HG03521 (cell line): ENCODE results near the gene ELAC1.
"Not testable (repeated sequence)": the region's sequence is repeated elsewhere in the genome, so short reads cannot be mapped to it uniquely, and the experiment has no call there.

Experiments used
- ATAC-seq: cut with Tn5 transposase; IDR thresholded peaks from one replicate; pipeline ENCODE4 v1.9.1; 2021; ENCODE audit warnings: mild to moderate bottlenecking, moderate library complexity; ENCODE audit not compliant: unreplicated experiment

ELAC1 gene

DNA sequence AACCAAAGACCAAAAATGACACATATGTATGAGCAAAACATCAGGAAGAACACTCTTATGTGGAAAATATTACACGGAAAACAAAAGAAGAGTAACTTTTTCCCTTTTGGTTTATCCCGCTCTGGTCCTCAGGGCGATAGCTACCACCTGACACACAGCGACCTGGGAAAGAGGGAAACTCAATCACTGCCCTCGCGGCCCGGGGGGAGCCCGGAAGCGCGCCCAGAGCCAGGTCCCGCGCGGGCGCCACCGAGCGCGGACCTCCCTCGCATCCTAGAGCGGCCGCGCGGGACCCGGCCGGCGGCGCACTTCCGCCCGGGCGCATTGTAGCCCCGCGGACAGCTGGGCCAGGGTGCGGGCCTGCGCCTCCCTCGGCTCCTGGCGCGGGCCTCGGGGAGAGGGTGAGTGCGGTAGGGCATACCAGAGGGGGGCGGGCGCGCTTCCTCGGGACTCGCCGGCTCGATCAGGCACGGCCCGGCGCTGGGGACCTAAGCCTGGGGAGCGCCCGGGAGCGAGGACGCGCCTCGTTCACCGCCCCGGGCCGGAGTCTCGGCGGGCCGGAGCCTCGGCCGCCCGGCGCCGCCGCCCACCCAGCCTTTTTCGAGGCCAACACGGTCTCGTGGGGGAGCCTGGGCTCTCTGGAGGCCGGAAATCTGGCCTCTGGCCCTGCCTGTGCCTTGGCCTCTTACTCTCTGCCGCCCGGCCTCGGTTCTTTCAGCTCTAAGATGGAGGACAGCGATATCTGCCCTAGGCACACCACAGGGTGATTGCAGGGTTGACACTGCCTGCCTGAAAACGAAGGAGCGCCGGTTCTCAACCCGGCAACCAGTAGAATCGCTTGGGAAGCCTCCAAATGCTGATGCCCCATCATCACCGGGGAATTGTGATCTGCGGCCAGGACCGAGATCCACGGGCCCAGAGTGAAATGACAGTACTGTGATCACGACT is at the start of gene ELAC1:
Gene ELAC1, plus strand, starts transcription at position 327 of the 948 bp plus-strand sequence. CDS start 6,365 bp downstream, outside the sequence.
- peak; percentile 96 for ATAC-seq

- ATAC-seq, result no peak
Measured at GRCh38 chr18:50918153-50918552, 49.7 kb upstream of the ELAC1 start.

- no peak for ATAC-seq
Measured at GRCh38 chr18:50924372-50924771, 43.5 kb upstream of the ELAC1 start.

DNA sequence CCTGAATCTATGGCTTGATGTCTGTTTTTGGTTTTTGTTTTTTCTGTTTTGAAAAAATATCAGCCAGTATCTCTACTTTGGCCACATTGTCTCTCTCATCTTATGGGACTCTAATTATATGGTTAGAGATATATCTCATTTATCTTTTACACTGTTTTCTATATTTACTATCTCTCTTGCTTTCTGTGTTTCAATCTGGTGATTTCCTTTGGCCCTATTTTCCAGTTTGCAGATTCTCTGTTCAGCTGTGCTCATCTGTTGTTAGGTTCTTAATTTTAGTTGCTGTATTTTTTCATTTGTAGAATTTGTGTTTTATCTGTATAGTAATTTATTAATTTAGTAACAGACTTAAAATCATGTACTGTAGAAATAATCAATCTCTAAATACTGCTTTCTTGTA is 41.3 kb upstream of the ELAC1 start:
- no peak for ATAC-seq

DNA sequence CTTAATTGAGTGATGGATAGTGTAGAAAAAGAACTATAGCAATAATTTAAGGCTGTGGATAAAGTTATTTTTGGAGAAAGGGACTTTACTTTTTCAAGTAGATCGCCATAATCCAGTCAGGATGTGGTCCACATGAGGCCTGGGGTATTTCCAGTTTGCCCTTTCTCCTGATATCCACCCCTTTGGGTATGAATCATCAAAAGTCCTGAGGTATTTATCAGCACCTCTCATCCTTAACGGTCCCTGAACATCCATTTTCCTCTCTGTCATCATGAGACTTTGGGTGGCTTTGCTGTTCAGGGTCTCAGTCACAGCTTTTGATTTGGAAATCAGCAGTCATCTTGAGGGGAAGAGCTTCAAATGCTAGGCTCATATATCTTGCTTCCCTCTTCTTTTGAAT is 39.3 kb upstream of the ELAC1 start:
- no peak for ATAC-seq

GRCh38 chr18:50933684-50934083 is 34.2 kb upstream of the ELAC1 start:
- no peak for ATAC-seq

DNA sequence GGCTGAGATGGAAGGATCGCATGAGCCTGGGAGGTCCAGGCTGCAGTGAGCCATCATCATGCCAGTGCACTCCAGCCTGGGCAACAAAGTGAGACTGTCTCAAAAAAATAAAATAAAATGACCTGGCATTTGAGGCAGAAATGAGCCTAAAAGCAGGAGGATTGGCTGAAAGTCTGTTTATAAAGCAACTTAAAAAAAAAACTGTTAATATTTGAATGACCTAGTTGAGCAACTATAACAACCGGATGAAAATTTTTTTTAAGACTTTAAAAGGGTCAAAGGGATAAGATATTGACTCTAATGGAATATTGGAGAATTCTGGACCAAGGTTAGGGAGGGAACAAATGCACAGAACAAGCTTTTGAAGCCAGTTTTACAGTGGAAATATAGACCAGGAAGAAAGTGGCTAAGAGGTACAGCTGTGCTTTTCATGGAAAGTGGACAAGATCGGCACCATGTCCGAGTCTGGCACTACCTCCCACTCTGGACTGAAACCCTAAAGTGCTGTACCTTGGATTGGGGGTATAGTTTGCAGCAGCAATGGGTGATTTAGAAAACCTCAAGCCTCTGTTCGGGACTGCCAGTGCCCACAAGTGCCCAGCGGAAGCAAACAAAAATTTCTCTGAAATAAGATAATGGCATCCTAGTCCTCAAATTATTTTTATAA is 33.2 kb upstream of the ELAC1 start:
- no peak for ATAC-seq

DNA sequence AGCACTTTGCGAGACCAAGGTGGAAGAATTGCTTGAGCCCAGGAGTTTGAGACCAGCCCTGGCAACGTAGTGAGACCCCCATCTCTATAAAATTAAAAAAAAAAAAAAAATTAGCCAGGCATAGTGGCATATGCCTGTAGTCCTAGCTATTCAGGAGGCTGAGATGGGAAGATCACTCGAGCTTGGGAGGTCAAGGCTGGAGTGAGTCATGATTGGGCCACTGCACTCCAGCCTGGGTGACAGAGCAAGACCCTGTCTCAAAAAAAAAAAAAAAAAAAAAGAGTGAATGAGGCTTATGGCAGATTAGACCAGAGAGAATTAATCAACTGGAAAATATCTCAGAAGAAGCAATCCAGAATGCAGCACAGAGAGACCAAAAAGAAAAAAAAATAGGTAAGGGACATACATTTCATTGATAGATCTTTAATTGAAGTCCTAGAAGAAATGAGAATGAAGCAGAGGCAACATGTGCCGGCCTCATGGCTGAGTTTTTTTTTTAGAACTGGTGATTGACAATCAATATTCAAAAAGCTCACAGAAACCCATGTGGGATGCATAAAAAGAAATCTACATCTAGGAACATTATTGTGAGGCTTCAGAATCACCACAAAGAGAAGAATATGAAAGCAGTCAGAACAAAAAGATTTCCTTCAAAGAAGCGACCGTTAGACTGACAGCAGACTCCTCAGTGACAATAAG is 32.2 kb upstream of the ELAC1 start:
- ATAC-seq, result no peak

DNA sequence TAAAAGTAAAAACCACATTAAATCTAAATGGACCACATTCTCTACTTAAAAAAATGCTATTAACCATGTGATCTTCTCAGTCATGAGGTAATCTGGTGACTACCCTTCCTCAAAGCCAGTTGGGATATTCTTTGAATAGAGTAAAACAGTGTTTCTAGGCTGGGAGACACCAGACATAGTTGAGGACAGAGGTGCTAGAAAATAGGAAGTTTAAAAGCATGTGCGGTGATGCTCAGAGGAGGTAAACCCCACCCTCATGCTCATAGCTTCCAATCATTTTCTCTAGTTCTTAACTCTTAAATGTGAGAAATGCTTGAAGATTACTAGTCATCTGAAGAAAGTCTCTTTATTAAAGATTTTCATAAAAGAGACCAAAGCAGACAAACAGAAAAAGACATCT is 30.7 kb upstream of the ELAC1 start:
- ATAC-seq, result no peak

DNA sequence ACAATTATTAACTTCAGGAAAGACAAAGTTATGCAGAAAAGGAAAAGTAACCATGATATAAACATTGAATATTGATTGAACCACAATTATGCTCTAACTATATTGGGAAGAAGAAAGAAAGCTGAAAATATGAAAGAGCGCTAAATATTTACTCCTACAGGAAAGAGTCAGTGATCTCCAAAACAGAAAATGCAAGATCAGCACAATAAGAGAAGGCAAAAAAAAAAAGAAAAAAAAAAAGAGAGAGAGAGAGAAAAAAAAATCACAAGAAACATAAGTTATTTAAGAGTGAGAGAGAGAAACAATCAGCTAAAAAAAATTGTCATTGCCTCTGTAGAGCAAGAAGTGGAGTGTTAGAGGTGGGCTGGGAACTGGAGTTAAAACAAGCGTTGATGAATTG is 28.9 kb upstream of the ELAC1 start:
- no peak for ATAC-seq

DNA sequence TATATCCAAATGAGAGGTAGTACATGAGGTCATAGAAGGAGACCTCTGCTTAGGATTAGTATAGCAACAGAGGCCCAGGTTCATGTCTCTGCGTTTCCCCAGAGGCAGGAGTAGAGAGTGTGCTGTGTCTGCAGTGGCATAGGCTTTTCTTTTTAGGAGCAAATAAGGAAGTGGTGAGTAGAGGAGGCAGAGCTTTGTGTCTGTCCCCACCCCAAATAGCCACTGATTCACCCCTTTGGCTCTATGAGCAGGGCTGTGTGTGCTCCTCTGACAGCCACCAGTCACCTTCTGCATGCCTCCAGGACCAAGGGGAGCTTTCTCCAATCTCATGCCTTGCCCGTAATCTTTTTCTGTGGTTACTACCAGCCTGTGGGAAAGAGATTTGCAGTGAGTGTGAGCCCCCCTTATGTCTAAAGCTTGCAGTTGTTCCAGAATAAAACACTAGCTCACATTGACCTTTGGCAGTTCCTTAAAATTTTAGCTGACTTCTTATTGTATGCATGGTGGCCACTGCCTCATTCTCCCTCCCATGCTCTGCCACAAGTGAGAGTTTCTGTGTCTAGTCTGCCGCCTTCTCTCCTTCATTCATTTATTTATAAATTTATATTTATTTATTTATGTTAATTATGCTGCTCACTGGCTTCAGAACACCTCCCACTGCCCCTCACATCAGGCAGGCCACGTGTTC is 23.5 kb upstream of the ELAC1 start:
- no peak for ATAC-seq

GRCh38 chr18:50945918-50946317 is 21.9 kb upstream of the ELAC1 start:
- ATAC-seq, result not testable (repeated sequence)

- no peak for ATAC-seq
Measured at GRCh38 chr18:50947899-50948298, 19.9 kb upstream of the ELAC1 start.

DNA sequence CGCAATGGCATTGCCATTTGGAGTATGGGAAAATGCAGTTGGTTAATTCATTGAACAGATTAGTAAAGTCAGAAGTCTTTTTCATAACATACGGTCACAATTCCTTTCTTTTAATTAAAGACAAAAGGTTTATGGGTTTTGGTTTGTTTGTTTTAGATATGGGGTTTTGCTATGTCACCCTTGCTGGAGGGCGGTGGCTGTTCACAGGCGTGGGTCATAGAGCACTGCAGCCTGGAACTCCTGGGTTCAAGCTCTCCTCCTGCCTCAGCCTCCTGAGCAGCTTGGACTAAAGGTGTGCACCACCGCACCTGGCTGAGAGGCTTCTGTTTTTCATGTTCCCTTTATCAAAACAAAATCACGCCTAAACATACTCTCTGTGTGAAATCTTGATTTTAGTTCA is 18.7 kb upstream of the ELAC1 start:
- no peak for ATAC-seq

- no peak for ATAC-seq
Measured at GRCh38 chr18:50950626-50951025, 17.2 kb upstream of the ELAC1 start.

DNA sequence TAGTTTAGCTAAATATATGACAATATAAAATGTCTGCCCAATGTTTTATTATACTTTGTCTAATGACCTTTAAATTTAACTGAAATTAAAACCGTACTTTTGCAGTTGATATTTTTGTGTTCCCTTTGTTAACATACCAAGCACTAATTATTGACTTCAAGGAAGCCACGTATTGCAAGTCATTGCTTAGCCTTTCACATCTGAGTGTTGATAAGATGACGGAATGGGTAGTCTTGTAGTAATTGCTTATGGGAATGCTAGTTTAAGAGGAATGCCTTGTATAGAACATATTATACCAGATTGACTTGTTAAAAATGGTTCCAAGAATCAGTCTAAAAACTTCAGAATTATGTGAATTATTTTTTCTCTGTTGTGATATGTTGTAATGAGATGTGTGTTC is 14.0 kb upstream of the ELAC1 start:
- ATAC-seq, result no peak

DNA sequence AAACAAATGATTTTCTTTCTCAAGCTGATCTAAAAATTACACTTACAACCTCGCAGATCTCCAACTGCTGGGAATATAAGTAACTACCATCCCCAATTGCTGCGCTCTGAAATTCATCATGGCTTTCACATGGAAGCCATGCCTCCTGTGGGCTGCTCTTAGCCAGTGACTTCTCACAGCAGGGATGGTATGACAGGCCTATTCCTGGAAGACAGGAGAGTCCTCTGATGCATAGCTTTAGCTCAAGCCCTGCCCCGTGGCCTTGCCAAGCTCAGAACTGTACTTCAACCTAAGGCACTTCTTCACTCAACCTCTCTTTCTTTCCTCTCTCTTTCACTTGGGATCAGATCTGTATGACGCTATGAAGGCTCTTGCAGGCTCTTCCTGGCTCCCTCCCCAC is 12.6 kb upstream of the ELAC1 start:
- no peak for ATAC-seq

DNA sequence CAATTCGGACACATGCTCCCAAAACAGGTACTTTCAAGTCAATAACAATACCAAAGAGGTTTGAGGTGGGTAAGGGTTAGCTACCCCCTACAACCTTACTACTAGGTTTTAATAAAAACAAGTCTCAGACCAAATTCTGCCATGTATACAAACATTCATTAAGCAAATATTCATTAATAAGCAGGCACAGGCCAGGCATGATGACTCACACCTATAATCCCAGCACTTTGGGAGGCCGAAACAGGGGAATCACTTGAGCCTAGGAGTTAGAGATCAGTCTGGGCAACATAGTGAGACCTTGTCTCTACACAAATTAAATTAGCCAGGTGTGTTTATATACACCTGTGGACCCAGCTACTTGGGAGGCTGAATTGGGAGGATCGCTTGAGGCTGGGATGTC is 11.7 kb upstream of the ELAC1 start:
- ATAC-seq, result no peak

GRCh38 chr18:50961974-50962373 is 5.9 kb upstream of the ELAC1 start:
- no peak for ATAC-seq

DNA sequence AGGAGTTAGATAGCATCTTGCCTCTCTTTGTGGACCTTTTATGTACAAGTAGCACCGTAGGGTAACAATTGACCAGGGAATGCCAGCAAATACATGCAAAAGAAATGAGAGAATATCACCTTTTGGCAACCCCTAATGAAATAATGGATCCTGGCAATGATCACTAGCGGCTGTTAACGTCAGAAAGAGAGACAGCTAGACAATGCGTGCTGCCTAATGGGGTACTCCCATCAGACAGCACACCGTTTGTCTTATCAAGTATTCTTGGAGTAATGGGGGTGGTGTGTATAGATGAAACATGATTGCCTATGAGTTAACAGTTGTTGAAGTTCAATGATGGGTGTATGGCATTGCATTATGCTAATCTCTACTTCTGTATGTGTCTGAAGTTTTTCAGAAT is 1.6 kb downstream of the ELAC1 start:
- no peak for ATAC-seq

GRCh38 chr18:50970006-50970405 is 2.2 kb downstream of the ELAC1 start:
- ATAC-seq, result no peak
